Stimulated activated CD8-positive, alpha-beta memory T cell treated with anti-CD3 and anti-CD28 coated beads, Interleukin-7, amount 100 ng/mL, for 1 hour (primary cell): ENCODE measurements around the gene NKX1-2.

Experiments
- DNase-seq, 2 donors: peaks; one replicate each; pipeline ENCODE4 v3.0.0-alpha.2; 2020; ENCODE audit warnings: low read depth in 2 of 2

Gene NKX1-2

DNA sequence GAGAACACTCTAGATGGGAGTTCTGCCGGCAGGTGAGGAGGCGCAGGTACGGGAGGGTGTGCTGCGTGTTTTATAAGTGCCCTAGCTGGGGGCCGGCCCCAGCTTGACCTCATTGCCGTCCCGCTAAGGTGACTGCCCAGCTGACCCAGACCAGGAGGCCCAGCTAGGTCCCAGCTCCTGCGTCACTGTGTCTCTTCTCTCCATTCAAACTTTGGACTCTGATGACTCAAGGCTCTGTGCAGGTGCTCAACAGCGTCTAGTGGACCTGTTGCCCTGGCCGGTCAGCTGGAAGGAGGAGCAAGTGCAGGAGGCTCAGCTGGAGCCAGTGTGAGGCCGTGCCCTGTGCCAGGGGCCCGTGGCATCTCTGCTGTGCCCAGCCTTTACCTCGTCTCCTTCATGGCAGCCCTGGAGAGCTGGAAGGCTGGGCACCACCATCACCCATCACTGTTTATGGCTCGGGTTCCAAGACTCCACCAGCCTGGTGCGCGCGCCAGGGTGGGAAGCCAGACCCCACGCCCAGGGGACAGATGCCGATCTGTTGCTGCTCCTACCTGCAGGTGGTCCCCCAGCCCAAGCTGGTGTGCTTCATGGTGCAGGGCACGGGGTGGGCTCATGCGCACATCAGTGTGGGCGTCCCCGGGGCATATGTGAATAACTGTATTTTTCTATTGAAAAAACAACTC, 26.3 kb upstream of the NKX1-2 start:
- DNase-seq, result no peak

DNA sequence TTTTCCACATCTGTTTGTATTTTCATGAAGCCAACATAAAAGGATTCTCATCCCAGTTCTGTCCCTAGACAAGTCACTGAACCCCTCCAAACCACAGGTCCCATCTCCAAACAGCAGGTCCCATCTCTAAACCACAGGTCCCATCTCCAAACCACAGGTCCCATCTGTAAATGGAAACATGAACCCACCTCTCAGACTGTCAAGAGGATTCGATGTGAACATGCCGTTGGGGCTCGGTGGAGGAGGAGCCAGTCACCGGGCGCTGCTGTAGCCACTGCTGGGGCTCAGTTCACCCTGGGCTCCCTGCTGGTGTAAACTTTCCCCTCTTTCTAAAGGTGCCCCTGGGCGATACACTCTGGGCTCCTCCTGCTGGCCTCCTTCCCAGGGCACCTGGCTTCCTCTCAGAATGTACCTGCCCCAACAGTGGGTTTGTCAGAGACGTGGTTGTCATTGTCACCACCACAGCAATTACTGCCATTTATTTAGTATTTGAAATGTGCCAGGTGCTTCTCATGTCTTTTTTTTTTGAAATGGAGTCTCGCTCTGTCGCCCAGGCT, 24.8 kb upstream of the NKX1-2 start:
- DNase-seq, result no peak

DNA sequence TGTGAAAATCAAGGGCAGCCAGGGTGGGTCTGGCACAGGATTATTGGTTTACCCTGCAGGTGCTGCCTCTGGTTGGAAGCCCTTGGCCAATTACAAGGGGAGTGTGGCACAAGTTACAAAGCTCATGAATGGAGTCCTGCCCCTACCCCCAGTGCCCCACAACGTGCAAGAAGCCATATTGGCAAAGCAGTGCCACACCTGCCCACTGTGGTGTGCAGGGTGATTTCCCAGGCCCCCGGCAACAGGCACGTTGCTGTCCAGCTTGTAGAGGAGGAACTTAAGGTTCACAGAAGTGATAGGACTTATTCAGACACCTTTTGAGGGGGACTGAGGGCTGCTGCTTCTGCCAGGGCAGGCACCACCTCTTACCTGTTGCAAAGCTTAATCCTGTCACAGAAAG, 23.2 kb upstream of the NKX1-2 start:
- DNase-seq, result no peak

DNA sequence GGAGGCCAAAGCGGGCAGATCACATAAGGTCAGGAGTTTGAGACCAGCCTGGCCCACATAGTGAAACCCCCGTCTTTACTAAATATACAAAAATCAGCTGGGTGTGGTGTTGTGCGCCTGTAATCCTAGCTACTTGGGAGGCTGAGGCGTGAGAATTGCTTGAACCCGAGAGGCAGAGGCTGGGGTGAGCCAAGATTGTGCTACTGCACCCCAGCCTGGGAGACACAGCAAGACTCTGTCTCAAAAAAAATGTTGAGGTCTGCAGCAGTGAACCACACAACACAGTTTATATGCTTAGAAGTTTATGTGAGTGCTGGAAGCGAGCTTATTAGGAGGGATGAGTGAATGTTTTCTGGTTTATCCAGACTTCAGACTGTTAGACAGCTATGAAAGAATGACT, 22.2 kb upstream of the NKX1-2 start:
- no peak for DNase-seq

DNA sequence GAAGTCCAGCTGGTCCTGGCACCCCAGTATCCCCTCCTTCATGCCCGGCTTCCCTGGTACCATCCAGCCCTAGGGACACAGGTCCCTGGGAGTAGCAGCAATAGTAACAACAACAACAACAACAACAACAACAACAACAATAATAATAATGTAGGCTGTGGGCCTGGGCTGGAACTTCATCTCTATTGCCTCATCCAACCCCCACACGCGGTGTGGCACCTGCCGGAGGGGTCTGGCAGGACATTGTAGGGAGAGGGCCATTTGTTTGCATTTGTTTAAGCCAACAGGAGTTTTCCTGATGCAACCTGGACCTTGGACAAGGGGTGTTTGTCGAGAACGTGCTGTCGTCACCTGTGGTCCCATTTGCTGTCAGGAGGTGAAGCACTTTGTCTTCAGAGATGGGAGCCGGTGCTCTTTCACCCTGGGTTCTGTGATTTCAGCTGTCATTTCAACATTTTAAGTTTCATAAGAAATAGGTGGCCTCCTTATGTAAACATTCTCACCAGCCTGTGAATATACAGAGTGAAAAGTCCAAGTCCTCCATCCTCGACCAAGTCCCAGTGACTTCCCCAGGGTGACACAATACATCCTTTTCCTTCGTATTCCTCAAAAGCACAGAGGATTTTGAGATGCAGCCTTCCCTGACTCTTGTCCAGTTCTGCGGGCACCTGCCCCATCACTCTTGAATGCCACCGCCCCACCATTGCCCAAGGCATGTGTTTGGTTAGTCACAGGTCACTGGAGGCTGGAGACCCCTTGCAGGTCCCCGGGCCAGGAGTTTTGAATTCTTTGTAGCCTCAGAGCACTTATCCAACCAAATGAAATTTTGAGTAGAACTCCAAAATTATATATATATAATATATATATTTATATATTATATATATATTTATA, 21.0 kb upstream of the NKX1-2 start:
- DNase-seq, result no peak

DNA sequence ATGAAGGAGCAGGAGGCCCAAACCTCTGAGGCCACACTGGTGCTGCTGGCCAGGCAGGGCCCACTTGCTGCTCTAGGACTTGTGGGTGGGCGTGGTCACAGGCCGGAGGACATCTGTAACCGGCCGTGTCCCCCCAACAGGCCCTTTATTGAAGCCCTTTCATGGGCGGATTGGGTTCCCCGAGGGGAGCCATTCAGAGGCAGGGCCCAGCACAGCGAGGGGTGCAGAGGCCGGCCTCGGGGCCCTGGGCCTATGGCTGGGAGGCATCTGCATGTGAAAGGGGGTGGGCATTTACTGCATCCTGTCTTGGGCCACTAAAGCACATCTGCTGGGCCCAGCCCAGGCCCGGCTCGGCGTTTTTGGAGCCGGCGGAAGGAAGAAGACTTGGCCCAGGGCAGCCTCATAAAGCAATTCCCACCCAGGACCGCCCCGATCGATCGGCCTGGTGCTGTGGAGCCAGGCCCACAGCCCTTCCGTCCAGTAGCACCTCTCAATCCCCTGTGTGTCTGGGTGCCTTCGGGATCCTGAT, 20.2 kb upstream of the NKX1-2 start:
- DNase-seq, result no peak

DNA sequence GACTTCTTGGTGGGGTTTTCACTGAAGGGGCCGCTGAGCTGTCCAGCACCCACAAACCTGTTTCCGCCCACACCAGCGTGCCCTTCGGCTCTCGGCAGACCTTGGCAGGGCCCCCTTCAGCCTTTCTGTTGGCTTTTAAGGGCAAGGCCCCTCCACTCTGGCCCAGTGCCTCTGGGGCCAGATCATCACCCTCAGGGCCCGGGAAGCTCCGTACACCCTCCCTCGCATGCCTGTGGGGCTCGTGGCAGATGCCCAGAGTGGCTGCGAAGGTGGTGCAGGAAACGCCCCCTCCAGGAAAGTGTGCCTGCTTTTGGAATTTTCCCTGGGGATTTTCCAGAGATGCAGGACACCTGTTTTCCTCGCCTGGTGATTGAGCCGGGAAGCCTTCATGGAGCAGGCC, 18.8 kb upstream of the NKX1-2 start:
- DNase-seq, result no peak

DNA sequence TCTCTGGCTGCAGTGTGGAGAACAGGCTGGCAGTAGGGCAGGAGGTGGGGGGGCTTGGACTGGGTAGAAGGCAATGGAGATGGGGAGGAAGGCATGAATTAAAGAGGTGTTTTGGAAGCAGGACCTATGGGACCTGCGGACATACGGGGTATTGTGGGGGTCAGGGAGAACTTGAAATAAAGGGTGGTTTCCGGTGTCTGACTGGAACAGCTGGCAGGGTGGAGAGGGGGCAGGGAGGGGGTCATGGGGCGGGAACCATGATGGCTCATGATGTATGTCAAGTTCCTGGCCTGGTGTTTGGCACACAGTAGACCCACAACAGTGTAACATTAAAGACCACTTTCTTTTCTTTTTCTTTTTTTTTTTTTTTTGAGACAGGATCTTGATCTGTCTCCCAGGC, 17.3 kb upstream of the NKX1-2 start:
- DNase-seq, result no peak

DNA sequence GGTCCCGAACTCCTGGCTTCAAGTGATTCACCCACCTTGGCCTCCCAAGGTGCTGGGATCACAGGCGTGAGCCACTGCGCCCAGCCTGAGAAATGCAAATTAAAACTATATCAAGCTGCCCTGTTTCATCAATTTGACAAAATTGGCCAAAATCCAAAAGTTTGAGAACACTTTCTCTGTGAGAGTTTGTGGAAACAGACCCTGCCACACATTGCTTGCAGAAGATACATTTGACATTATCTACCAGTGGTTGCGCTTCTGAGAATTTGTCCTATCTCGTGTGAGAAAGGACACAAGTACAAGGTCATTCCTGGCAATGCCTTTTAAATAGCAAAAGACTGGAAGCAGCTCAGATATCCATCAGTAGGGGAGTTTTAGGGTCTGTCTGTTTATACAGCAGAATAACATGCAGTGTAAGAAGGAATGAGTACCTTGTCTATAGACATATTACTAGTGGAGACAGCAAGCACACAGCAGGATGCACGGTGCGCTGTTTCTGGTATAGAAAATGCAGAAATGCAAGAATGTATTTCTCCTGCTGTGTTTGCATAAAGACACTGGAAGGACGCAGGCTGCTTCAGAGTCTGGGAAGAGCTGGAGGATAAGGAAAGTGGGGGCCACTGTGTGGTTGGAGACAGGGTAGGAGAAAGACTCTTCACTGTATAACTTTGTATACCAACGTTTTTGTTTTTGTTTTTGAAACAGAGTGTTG, 16.1 kb upstream of the NKX1-2 start:
- no peak for DNase-seq

DNA sequence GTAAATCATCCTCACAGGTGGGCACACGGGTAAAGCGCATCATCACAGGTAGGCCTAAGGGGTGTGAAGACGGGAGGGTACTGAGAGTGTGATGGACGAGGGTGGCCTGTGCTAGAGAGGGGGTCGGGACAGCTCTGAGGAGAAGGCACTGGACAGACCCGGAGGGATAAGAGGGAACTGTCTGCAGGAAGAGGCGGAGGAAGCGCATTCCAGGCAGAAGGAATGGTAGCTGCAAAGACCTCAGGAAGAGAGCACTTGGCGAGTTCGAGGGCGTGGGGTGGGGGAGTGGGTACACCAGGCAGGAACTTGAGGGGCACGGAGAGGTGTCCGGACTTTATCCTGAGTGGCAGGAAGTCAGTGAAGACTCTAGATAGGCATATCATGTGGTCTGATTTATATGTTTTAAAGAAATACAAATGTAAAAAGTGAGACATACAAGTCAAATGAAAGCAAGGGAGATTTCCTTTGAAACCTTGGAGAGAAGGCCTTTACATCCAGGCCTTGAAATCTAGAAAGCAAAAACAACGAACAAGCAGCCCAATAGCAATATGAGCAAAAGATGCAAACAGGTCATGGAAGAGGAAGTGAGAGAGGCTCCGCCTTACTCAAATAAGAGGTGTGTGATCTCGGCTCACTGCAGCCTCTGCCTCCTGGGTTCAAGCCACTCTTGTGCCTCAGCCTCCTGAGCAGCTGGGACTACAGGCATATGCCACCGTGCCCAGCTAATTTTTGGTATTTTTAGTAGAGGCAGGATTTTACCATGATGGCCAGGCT, 15.4 kb upstream of the NKX1-2 start:
- DNase-seq, result no peak

DNA sequence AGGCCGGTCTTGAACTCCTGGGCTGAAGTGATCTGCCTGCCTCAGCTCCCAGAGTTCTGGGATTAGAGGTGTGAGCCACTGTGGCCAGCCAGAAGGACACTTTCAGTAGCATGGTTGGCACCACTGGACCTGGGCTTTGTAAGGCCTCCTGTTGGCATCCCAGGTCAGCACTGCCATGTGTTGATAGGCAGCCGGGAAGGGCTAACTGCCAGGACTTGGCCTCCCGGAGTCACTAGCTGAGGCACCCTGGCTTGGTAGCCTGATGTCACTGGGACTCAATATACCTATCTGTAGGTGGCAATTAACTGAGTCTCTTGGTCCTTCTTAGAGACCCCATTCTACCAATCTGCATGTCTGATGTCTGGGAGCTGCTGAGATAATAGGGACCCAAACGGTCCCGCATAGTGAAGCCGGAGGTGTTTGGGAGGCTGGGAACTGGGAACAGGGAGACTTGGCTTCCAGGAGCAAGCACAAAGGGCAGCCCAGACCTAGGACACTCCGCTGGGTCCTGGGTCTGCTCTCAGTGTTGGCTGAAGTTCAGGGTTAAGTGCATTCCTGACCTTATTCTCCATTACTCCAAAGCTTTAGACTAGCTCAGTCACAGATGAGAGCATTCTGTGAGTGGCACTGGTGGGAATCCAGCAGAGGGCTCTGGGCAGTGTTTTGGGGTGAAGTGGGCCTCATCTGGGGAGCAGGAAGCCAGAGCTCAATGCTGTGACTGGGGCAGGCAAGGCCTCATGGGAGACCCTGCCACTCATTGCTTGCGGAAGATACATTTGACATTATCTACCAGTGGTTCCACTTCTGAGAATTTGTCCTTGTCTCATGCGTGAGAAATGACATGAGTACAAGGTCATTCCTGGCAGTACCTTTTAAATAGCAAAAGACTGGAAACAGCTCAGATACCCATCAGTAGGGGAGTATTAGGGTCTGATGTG, 14.5 kb upstream of the NKX1-2 start:
- no peak for DNase-seq

DNA sequence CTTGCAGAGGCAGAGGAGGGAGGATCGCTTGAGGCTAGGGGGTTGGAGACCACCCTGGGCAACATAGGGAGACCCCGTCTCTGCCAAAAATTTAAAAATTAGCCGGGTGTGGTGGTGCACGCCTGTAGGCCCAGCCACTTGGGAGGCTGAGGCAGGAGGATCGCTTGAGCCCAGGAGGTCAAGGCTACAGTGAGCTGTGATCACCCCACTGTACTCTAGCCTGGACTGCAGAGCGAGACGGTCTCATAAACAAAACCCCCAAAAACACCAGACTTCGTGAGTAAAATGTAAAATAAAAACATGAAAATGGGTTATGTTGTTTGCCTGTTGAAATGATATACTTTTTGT, 12.5 kb upstream of the NKX1-2 start:
- DNase-seq, result no peak

DNA sequence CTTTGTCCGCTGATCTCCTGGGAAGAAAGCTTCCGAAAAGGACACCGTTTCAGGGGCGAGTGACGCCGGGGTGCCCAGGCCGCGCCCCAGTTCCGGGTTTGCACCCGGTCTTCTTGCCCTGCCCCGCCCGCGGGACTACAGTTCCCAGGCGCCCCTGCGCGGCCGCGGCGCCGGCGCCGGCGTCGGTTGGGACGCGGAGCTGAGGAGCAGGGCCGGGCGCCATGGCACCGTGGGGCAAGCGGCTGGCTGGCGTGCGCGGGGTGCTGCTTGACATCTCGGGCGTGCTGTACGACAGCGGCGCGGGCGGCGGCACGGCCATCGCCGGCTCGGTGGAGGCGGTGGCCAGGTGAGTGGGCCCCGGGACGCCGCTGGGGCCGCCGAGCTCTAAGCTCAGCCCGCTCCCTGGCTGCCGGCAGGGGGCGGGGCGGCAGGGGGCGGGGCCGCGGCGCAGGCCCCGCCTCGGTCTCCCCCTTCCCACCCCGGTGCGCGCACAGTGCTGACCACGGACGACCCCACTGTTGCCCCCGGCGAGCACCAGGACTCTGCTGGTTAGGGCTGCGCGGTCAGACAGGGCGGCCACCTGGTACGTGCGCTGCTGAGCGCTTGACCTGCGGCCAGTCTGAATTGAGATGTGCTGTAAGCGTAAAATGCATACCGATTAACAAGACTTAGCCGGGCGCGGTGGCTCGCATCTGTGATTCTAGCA, 12.0 kb upstream of the NKX1-2 start, which contains the start of gene LHPP:
LHPP (plus strand) TSS at position 182 of the 706 bp plus-strand sequence; CDS start at position 222, 40 bp downstream.
- DNase-seq, result peak; percentile 65 to 74

DNA sequence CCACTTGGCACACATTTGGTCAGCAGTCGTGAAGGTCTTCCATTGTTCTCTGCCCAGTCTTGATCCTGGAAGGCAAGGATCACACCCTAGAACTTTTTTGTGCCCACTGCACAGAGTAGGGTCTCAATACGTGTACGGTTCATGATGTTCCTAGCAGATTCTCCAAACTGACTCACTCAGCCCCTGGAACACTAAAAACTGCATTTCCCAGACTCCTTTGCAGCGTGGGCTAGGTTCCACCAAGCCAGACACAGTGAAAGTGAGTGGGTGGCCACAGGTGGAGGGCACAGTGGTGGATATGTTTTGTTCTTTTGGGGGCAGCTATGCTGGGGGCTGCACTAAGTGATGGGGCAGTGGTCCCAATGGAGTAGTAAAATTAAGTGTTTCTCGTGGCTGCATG, 10.3 kb upstream of the NKX1-2 start:
- no peak for DNase-seq

DNA sequence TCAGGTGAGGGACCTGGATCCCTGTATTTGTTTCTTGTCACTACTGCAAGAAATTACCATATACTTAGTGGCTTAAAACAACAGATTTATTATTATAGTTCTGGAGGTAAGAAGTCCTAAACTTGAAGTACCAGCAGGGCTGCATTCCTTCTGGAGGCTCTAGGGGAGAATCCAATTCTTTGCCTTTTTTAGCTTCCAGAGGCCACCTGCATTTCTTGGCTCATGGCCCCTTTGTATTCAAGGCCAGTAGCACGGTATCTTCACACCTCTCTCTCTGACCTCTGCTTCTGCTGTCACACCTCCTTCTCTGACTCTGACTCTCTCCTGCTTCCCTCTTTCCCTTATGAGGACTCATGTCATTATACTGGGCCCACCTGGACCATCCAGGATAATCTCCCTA, 9.6 kb upstream of the NKX1-2 start:
- no peak for DNase-seq

DNA sequence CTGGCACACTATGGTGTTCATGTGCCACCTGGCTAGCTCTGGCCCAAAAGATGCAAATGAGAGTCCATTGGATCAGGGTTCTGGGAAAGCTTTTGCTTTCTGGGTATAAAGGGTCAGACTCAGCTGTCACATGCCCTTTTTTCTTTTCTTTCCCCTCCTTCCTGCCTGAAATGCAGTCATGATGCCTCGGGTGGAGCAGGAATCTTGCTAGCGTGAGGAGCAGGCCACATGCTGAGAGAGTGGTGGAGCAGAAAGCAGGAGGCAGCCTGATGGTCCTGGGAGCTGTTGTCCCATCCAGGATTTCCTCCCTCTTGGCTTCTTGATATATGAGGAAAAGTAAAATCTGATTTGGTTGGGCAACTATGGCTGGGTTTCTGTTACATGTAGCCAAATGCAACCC, 9.1 kb upstream of the NKX1-2 start:
- no peak for DNase-seq

DNA sequence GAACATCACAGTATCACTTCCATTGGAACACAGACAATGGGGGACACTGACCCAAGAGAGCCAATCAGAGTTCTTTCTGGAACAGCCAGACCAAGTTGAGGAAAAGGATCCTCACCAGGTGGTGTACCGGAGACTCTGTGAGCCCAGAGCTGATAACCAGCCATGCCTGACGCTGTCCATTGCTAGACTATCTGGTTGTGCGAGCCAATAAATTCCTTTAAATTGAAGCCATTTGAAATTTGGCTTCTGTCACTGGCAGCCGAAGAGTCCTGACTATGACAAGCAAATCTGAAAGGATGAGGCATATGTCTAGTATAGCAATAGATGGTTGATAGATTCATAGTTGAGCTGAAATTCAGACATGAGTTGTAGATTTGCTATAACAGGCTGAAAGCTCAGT, 8.6 kb upstream of the NKX1-2 start:
- no peak for DNase-seq

DNA sequence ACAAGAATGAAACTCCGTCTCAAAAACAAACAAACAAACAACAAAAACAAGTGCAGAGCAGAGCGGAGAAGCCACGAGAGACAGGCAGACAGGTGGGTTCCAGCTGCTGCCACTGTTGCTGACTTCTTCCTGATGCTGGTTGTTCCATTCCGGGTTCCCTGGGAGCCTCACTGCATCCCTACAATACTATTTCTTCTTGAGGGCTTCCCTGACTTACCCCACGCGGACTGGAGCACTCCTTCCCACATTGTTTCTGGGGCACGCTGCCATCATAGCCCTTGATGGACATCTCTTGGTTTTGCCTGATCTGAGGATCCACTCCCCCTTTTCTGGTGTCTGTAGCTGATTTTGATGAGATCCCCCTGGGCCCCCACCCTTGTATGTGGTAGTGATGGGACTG, 5.6 kb upstream of the NKX1-2 start:
- DNase-seq, result no peak

DNA sequence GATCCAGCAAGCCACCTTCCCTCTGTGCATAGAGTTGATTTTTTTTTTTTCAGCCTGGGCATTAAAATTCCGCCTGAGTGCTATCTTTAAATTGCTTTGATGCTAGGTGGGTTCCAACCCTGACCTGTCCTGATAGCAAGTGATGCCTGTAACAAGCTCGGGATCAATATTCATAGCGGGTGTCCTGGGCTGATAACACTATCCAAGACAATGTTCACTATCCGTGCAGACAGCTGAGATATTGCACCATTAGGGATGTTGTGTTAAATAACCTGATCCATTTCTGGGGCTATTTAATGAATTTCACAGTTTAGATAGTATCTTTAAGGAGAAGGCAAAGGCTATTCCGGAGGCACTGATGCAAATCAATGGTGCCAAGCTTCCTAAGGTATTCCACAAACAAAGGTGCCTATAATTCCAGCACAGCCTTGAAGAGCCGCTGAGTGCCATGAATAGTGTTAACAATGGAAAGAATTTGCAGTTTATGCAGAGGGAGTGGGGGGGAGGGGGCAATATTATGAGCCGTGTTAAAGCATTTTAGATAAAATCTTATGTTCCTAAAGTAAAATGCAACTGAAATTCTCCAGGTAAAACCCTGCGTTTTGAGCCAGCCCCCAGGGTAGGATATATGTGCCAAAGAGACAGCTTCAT, 4.2 kb upstream of the NKX1-2 start:
- DNase-seq, result no peak
